T-cell (primary cell): Measurements from ENCODE around the gene ATG9B. TPM values are rescaled to one million over a fixed set of nuclear protein-coding genes. Genes with fewer than 3 reads are reported as not detected.

Experiments used
- ATAC-seq, 4 experiments: fragments of 200-7000 bp in 3 of 4; fragments of 150-1000 bp in 1 of 4; cut with Tn5 transposase; replicated peaks in 1 of 4; 1 replicate in 3 of 4; 2 replicates in 1 of 4; pipeline ENCODE4 v1.10.0; 2021; ENCODE audit warnings: moderate library complexity in 3 of 4, mild to moderate bottlenecking in 2 of 4, moderate number of reproducible peaks in 1 of 4
- CTCF ChIA-PET, 2 donors: fragments of 300-600 bp; sonication (Branson Sonifier 250); formaldehyde crosslinking; loops; one replicate each; lab custom pipeline; 2022; ENCODE audit warnings: antibody characterized with exemption in 2 of 2; lab: Charles Lee
- POLR2A ChIA-PET, 2 donors: fragments of 300-600 bp; sonication (Branson Sonifier 250); formaldehyde crosslinking; loops; one replicate each; lab custom pipeline; 2022; ENCODE audit warnings: antibody characterized with exemption in 2 of 2; lab: Charles Lee
- DNase-seq, 35 experiments: peaks; one replicate each; pipeline versions ENCODE4 v3.0.0 to v3.0.0-alpha.2; 2013 to 2023
- H3K27ac ChIP-seq: one replicate; pipeline ENCODE4 v1.5.1; 2013; ENCODE audit warnings: low read length
- H3K27me3 ChIP-seq, 2 experiments: replicated peaks in 1 of 2; 1 replicate in 1 of 2; 2 replicates in 1 of 2; pipeline versions ENCODE4 v1.6.1 to v1.7.0; 2013; ENCODE audit warnings: low read length in 1 of 2, mixed read lengths in 1 of 2; ENCODE audit not compliant: control insufficient read depth in 2 of 2, insufficient read depth in 2 of 2; ENCODE audit errors: extremely low read depth in 1 of 2
- H3K36me3 ChIP-seq, 2 donors: 1 replicate in 1 of 2; 2 replicates in 1 of 2; pipeline versions ENCODE4 v1.6.1 to v1.7.0; 2013; ENCODE audit warnings: low read length in 1 of 2; ENCODE audit not compliant: control insufficient read depth in 2 of 2, insufficient read depth in 1 of 2; ENCODE audit errors: extremely low read depth in 1 of 2
- H3K4me1 ChIP-seq, 2 experiments: 1 replicate in 1 of 2; 2 replicates in 1 of 2; pipeline versions ENCODE4 v1.6.1 to v1.7.0; 2013; ENCODE audit warnings: low read length in 2 of 2, mixed read lengths in 1 of 2; ENCODE audit not compliant: insufficient read depth in 2 of 2, control insufficient read depth in 1 of 2; ENCODE audit errors: extremely low read depth in 1 of 2
- H3K4me3 ChIP-seq, 2 donors: 1 replicate in 1 of 2; 2 replicates in 1 of 2; pipeline versions ENCODE4 v1.5.1 to v1.7.0; 2013; ENCODE audit warnings: mild to moderate bottlenecking in 2 of 2, low read length in 1 of 2, moderate library complexity in 1 of 2; ENCODE audit not compliant: control insufficient read depth in 1 of 2; ENCODE audit errors: extremely low read depth in 1 of 2
- H3K9me3 ChIP-seq: 2 replicates; pipeline ENCODE4 v1.7.0; 2013
- H3K27ac Mint-ChIP-seq, 2 donors: one replicate each; pipeline ENCODE4 v1.8.0; 2020 to 2021; ENCODE audit warnings: mild to moderate bottlenecking in 2 of 2, mixed read lengths in 2 of 2
- H3K27me3 Mint-ChIP-seq, 2 donors: one replicate each; pipeline ENCODE4 v1.8.0; 2021 to 2022; ENCODE audit warnings: mixed read lengths in 2 of 2
- H3K36me3 Mint-ChIP-seq: one replicate; pipeline ENCODE4 v1.8.0; 2021; ENCODE audit warnings: mixed read lengths
- H3K4me1 Mint-ChIP-seq, 3 donors: one replicate each; pipeline ENCODE4 v1.8.0; 2020 to 2022; ENCODE audit warnings: mixed read lengths in 3 of 3, mild to moderate bottlenecking in 1 of 3
- H3K4me3 Mint-ChIP-seq, 3 donors: one replicate each; pipeline ENCODE4 v1.8.0; 2020 to 2022; ENCODE audit warnings: mild to moderate bottlenecking in 3 of 3, mixed read lengths in 3 of 3, moderate library complexity in 3 of 3
- H3K9me3 Mint-ChIP-seq, 3 donors: one replicate each; pipeline ENCODE4 v1.8.0; 2020 to 2022; ENCODE audit warnings: mixed read lengths in 3 of 3
- WGBS: methylation state at CpG from one replicate; pipeline ENCODE4 v1.1.5; 2013; ENCODE audit warnings: missing lambda C conversion rate; ENCODE audit not compliant: insufficient coverage; 5-methylcytosine and 5-hydroxymethylcytosine counted together
- total RNA-seq, 35 experiments: library from RNA in 6 of 35; stranded (reverse) in 6 of 35; fragments of 120-200 nt in 1 of 35; gene quantifications; one replicate each; pipeline versions ENCODE4 v1.2.1 to v1.2.4 and lab custom pipeline; 2013 to 2026

The ATG9B gene, protein sequence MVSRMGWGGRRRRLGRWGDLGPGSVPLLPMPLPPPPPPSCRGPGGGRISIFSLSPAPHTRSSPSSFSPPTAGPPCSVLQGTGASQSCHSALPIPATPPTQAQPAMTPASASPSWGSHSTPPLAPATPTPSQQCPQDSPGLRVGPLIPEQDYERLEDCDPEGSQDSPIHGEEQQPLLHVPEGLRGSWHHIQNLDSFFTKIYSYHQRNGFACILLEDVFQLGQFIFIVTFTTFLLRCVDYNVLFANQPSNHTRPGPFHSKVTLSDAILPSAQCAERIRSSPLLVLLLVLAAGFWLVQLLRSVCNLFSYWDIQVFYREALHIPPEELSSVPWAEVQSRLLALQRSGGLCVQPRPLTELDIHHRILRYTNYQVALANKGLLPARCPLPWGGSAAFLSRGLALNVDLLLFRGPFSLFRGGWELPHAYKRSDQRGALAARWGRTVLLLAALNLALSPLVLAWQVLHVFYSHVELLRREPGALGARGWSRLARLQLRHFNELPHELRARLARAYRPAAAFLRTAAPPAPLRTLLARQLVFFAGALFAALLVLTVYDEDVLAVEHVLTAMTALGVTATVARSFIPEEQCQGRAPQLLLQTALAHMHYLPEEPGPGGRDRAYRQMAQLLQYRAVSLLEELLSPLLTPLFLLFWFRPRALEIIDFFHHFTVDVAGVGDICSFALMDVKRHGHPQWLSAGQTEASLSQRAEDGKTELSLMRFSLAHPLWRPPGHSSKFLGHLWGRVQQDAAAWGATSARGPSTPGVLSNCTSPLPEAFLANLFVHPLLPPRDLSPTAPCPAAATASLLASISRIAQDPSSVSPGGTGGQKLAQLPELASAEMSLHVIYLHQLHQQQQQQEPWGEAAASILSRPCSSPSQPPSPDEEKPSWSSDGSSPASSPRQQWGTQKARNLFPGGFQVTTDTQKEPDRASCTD
- total RNA-seq: 10 to 100 TPM; 24.0 to 37.0 (median 31.8) TPM
- 14.2 TPM for total RNA-seq (2013)
- 0.83 to 19.8 (median 10.3) reads per million in 29 experiments for total RNA-seq (lab: John Stamatoyannopoulos, UW)

- Mint-ChIP-seq H3K27ac (no peak within 1 kb of the TSS), H3K4me3 (no peak within 1 kb of the TSS), H3K9me3 (no peaks in the 10 kb centered on the region), H3K36me3 (peaks cover 2% of the 10 kb centered on the region), H3K27me3 (peaks cover 0 to 6% of the 10 kb centered on the region in 2 donors), H3K4me1 (peaks cover 19 to 27% (median 26%) of the 10 kb centered on the region in 3 donors)
- peaks cover 9 to 21% of the 10 kb centered on the region in 2 experiments for H3K4me1 ChIP-seq
- ChIA-PET CTCF (interaction anchor here (0.6 kb wide), 4 partner anchors 9 to 1317 kb away, joined by 3 to 5 read pairs (median 4); no protein-coding TSS in a partner anchor), POLR2A (no interaction called here)
- H3K9me3 ChIP-seq: no peaks in the 10 kb centered on the region
- ATAC-seq (no peak), DNase-seq (no peak)
- peaks cover 5 to 33% of the 10 kb centered on the region in 2 experiments for H3K27me3 ChIP-seq
- WGBS: 74% methylated on average over 3 of the region's 4 CpGs
- H3K36me3 ChIP-seq: no peaks in the 10 kb centered on the region
- no peak within 1 kb of the TSS for H3K27ac ChIP-seq
- H3K4me3 ChIP-seq: no peak within 1 kb of the TSS
Observed at GRCh38 chr7:151024435-151025056, at the start of gene ATG9B. Gene ATG9B, minus strand, starts transcription at chr7:151024494. Its CDS starts 71 bp downstream, at chr7:151024423.

DNA sequence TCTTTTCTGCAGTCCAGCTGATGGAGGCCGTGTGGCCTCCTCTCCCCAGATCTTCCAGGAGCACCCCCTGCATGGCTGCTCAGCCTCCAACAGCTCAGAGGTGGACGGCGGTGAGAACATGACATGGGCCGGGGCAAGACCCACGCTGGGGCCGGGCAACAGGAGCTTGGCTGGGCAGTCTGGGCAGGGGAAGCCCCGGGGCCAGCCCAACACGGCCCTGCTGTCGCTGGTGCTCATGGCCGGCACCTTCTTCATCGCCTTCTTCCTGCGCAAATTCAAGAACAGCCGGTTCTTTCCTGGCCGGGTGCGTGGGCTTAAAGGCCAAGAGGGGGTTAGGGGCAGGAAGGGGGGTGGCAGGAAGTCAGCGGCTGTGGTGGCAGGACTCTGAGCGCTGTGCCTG is 49.7 kb upstream of the ATG9B start:
- CTCF ChIA-PET: interaction anchor here in 1 of 2 donors (0.5 to 0.6 kb wide), 2 partner anchors 21 to 655 kb away, joined by 4 to 5 read pairs; no protein-coding TSS in a partner anchor
- peaks cover 5 to 8% (median 8%) of the 10 kb centered on the region in 3 donors for H3K4me1 Mint-ChIP-seq

GRCh38 chr7:151071032-151071866 is 47.0 kb upstream of the ATG9B start:
- ChIA-PET POLR2A (no interaction called here), CTCF (no interaction called here)
- no peak for ATAC-seq
- Mint-ChIP-seq H3K27me3 (no peaks in the 10 kb centered on the region), H3K36me3 (peaks cover 40% of the 10 kb centered on the region), H3K9me3 (no peaks in the 10 kb centered on the region), H3K27ac (no peak overlapping the region), H3K4me1 (no peaks in the 10 kb centered on the region), H3K4me3 (no peak overlapping the region)
- Histone ChIP-seq H3K4me3 (no peak overlapping the region), H3K4me1 (no peaks in the 10 kb centered on the region), H3K9me3 (no peaks in the 10 kb centered on the region), H3K27me3 (no peaks in the 10 kb centered on the region), H3K36me3 (peaks cover 47 to 74% of the 10 kb centered on the region in 2 donors), H3K27ac (no peak overlapping the region)
- 97% methylated on average over 30 of the region's 39 CpGs for WGBS
- DNase-seq: no peak

More for the DNA sequence above, 49.7 kb upstream of the ATG9B start:
- H3K27ac Mint-ChIP-seq: no peak overlapping the region
- H3K27me3 Mint-ChIP-seq: no peaks in the 10 kb centered on the region
- peaks cover 36 to 62% of the 10 kb centered on the region in 2 donors for H3K36me3 ChIP-seq
- DNase-seq (no peak), ATAC-seq (no peak)
- H3K27me3 ChIP-seq: no peaks in the 10 kb centered on the region
- H3K4me1 ChIP-seq: peaks cover 0 to 9% of the 10 kb centered on the region in 2 experiments
- no peak overlapping the region for H3K27ac ChIP-seq
- no peak overlapping the region for H3K4me3 Mint-ChIP-seq
- WGBS: 64% methylated on average over 10 of the region's 17 CpGs
- H3K9me3 ChIP-seq: no peaks in the 10 kb centered on the region
- no peak overlapping the region for H3K4me3 ChIP-seq
- POLR2A ChIA-PET: no interaction called here
- no peaks in the 10 kb centered on the region for H3K9me3 Mint-ChIP-seq
- H3K36me3 Mint-ChIP-seq: peaks cover 27% of the 10 kb centered on the region

DNA sequence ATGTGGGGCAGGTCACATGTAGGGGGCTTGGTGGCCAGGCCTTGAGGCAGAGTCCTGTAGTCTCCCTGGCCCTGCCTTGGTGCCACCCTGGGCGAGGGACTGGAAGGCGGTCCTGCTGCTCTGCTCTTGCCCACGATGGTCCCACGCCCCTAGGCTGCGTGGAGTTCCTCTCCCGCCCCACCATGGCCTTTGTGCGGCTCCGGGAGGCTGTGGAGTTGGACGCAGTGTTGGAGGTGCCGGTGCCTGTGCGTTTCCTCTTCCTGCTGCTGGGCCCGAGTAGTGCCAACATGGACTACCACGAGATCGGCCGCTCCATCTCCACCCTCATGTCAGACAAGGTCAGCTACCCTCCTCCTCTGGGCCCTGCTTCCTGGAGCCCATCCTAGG is 46.3 kb upstream of the ATG9B start:
- no peak overlapping the region for H3K27ac Mint-ChIP-seq
- ChIA-PET CTCF (no interaction called here), POLR2A (no interaction called here)
- H3K27me3 ChIP-seq: no peaks in the 10 kb centered on the region
- DNase-seq (no peak), ATAC-seq (no peak)
- H3K9me3 ChIP-seq: no peaks in the 10 kb centered on the region
- H3K4me1 Mint-ChIP-seq: no peaks in the 10 kb centered on the region
- no peaks in the 10 kb centered on the region for H3K4me1 ChIP-seq
- no peak overlapping the region for H3K27ac ChIP-seq
- H3K9me3 Mint-ChIP-seq: no peaks in the 10 kb centered on the region
- no peak overlapping the region for H3K4me3 Mint-ChIP-seq
- 94% methylated on average over 15 of the region's 15 CpGs for WGBS
- H3K36me3 ChIP-seq: peaks cover 43 to 72% of the 10 kb centered on the region in 2 donors
- H3K27me3 Mint-ChIP-seq: no peaks in the 10 kb centered on the region
- H3K4me3 ChIP-seq: no peak overlapping the region
- peaks cover 35% of the 10 kb centered on the region for H3K36me3 Mint-ChIP-seq

DNA sequence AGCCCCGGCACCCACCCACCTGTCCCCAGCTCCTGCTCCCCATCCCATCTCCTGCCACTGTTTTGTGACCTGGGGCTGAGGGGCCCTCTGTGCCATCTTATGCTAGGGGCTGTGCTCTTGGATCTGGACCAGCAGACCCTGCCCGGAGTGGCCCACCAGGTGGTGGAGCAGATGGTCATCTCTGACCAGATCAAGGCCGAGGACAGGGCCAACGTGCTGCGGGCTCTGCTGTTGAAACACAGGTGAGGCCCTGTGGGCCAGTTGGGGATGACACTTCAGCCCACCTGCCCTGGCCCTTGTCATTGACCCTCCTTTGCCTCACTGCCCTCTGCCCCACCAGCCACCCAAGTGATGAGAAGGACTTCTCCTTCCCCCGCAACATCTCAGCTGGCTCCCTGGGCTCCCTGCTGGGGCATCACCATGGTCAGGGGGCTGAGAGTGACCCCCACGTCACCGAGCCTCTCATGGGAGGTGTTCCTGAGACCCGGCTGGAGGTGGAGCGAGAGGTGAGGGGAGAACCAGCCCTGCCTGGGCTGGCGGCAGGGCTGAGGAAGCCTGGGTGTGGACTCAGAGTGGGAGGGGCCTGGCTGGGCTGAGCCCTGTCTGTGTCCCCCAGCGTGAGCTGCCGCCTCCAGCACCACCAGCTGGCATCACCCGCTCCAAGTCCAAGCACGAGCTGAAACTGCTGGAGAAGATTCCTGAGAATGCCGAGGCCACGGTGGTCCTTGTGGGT is 45.7 kb upstream of the ATG9B start:
- Histone ChIP-seq H3K9me3 (no peaks in the 10 kb centered on the region), H3K36me3 (peaks cover 39 to 72% of the 10 kb centered on the region in 2 donors), H3K4me3 (no peak overlapping the region), H3K4me1 (no peaks in the 10 kb centered on the region), H3K27ac (no peak overlapping the region), H3K27me3 (no peaks in the 10 kb centered on the region)
- 96% methylated on average over 11 of the region's 17 CpGs for WGBS
- H3K27ac Mint-ChIP-seq: no peak overlapping the region
- H3K36me3 Mint-ChIP-seq: peaks cover 38% of the 10 kb centered on the region
- H3K27me3 Mint-ChIP-seq: no peaks in the 10 kb centered on the region
- DNase-seq: no peak
- no peaks in the 10 kb centered on the region for H3K4me1 Mint-ChIP-seq
- ChIA-PET POLR2A (no interaction called here), CTCF (interaction anchor here in 1 of 2 donors (0.6 kb wide), 1 partner anchor 9 kb away, joined by 3 read pairs; no protein-coding TSS in a partner anchor)
- H3K4me3 Mint-ChIP-seq: no peak overlapping the region
- H3K9me3 Mint-ChIP-seq: no peaks in the 10 kb centered on the region
- ATAC-seq: no peak
